ENCODE data around the gene HAS3.

GRCh38 chr16:69115361-69115760, 9.9 kb downstream of the HAS3 start:
- TF ChIP-seq, protein P1, sequence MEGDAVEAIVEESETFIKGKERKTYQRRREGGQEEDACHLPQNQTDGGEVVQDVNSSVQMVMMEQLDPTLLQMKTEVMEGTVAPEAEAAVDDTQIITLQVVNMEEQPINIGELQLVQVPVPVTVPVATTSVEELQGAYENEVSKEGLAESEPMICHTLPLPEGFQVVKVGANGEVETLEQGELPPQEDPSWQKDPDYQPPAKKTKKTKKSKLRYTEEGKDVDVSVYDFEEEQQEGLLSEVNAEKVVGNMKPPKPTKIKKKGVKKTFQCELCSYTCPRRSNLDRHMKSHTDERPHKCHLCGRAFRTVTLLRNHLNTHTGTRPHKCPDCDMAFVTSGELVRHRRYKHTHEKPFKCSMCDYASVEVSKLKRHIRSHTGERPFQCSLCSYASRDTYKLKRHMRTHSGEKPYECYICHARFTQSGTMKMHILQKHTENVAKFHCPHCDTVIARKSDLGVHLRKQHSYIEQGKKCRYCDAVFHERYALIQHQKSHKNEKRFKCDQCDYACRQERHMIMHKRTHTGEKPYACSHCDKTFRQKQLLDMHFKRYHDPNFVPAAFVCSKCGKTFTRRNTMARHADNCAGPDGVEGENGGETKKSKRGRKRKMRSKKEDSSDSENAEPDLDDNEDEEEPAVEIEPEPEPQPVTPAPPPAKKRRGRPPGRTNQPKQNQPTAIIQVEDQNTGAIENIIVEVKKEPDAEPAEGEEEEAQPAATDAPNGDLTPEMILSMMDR (IDR thresholded peaks at IDR 0.05): no peak
- no peak for TF ChIP-seq POLR2A (IDR thresholded peaks at IDR 0.05)

All from stomach (tissue), 4 donors.